Right kidney (tissue), 1 donor: ENCODE results near the gene ANKRD65.
"Not testable (repeated sequence)": the region's sequence is repeated elsewhere in the genome, so short reads cannot be mapped to it uniquely, and the experiment has no call there.

ENCODE experiments used
- DNase-seq: peaks from one replicate; pipeline ENCODE4 v3.0.0-alpha.2; 2016

ANKRD65 gene

GRCh38 chr1:1371746-1372711 lies 49.0 kb downstream of the ANKRD65 start:
- DNase-seq: peak; percentile 77

- DNase-seq: peak; percentile 10
Measured at GRCh38 chr1:1371364-1371745, 49.7 kb downstream of the ANKRD65 start.

GRCh38 chr1:1370771-1371300 lies 50.2 kb downstream of the ANKRD65 start:
- no peak for DNase-seq

DNA sequence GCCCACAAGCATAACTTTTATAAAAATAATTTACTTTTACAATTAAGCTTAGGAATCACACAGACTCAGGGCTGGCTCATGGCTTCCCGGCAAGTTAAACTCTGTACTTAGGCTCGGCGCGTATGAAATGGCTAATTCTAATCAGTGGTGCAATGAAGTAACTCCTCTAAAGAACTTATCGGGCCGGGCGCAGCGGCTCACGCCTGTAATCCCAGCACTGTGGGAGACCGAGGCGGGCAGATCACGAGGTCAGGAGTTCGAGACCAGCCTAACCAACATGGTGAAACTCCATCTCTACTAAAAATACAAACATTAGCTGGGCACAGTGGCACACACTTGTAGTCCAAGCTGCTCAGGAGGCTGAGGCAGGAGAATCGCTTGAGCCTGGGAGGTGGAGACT lies 51.0 kb downstream of the ANKRD65 start:
- not testable (repeated sequence) for DNase-seq
